A549 (cell line): Measurements from ENCODE around the gene BRAF.

Experiments
- ATOH8 ChIP-seq: fragments of 250-450 bp; sonication (Bioruptor Pico); IDR thresholded peaks from 2 replicates; pipeline ENCODE4 v1.5.0; 2020; ENCODE audit warnings: low read depth, mild to moderate bottlenecking, moderate library complexity
- CTCF ChIP-seq: fragments of >200 bp; sonication (Bioruptor Twin); formaldehyde crosslinking; IDR thresholded peaks from 3 replicates; pipeline ENCODE4 v1.5.1; 2016
- EP300 ChIP-seq, 2 experiments: fragments of >200 bp; sonication (Bioruptor Twin); formaldehyde crosslinking; IDR thresholded peaks; 2 replicates in 1 of 2; 3 replicates in 1 of 2; pipeline ENCODE4 v1.6.1; 2016 to 2017
- HDAC2 ChIP-seq: fragments of 200-600 bp; sonication (generic); IDR thresholded peaks from 2 replicates; pipeline ENCODE4 v1.6.1; 2016
- MAX ChIP-seq: IDR thresholded peaks from 2 replicates; pipeline ENCODE4 v1.6.1; 2012
- POLR2A ChIP-seq: IDR thresholded peaks from 2 replicates; pipeline ENCODE4 v1.6.1; 2012; ENCODE audit warnings: mild to moderate bottlenecking, low read length
- RAD21 ChIP-seq, 2 experiments: fragments of >200 bp in 1 of 2; sonication (Bioruptor Twin) in 1 of 2; formaldehyde crosslinking in 1 of 2; IDR thresholded peaks in 1 of 2; conservative IDR thresholded peaks in 1 of 2; 2 replicates in 1 of 2; 3 replicates in 1 of 2; pipeline ENCODE4 v1.6.1; 2012 to 2018; ENCODE audit warnings: inconsistent platforms in 1 of 2
- RFX5 ChIP-seq: fragments of 450-650 bp; IDR thresholded peaks from 2 replicates; pipeline ENCODE4 v1.7.1; 2014; ENCODE audit warnings: antibody characterized with exemption, mild to moderate bottlenecking, moderate library complexity
- ZC3H11A ChIP-seq: fragments of 450-650 bp; IDR thresholded peaks from 2 replicates; pipeline ENCODE4 v1.6.1; 2014; ENCODE audit warnings: antibody characterized with exemption, mild to moderate bottlenecking

GRCh38 chr7:140704205-140704604, 220.5 kb downstream of the BRAF start:
- TF ChIP-seq RFX5 = no peak
- no peak for TF ChIP-seq POLR2A
- TF ChIP-seq HDAC2 = no peak
- no peak for TF ChIP-seq EP300 (IDR thresholded peaks at IDR 0.05)
- TF ChIP-seq CTCF = no peak
- no peak for TF ChIP-seq ATOH8 (CRISPR knock-in tag)
- TF ChIP-seq ZC3H11A = no peak
- TF ChIP-seq RAD21 (conservative IDR thresholded peaks at IDR 0.05 in 1 of 2, IDR thresholded peaks at IDR 0.05 in 1 of 2) = no peak
- TF ChIP-seq MAX = no peak
